ENCODE measurements around the gene RAB22A. TPM values are rescaled to one million over a fixed set of nuclear protein-coding genes. Genes with fewer than 3 reads are reported as not detected.

Gene RAB22A
- total and polyA plus RNA-seq, 7 donors = 8.0 to 21.6 (median 17.6) TPM

- TF ChIP-seq CTCF (IDR thresholded peaks at IDR 0.05) = no peak
- TF ChIP-seq POLR2AphosphoS5 (IDR thresholded peaks at IDR 0.05) = no peak
- no peak for TF ChIP-seq EP300 (IDR thresholded peaks at IDR 0.05)
- TF ChIP-seq POLR2A (IDR thresholded peaks at IDR 0.05) = no peak
- WGBS, 2 donors = 91% methylated on average over 2 of the region's 2 CpGs
- Histone ChIP-seq H3K4me3 (no peak overlapping the region), H3K4me1 (peaks cover 0 to 9% (median 0%) of the 10 kb centered on the region in 4 donors), H3K27ac (no peak overlapping the region), H3K27me3 (no peaks in the 10 kb centered on the region), H3K36me3 (peaks cover 0 to 13% (median 7%) of the 10 kb centered on the region in 4 donors), H3K9me3 (no peaks in the 10 kb centered on the region)
- no peak for DNase-seq
- intact Hi-C loops (cut with DNase I) = no loop called here
Observed at GRCh38 chr20:58340853-58341252, 31.3 kb downstream of the RAB22A start.

DNA sequence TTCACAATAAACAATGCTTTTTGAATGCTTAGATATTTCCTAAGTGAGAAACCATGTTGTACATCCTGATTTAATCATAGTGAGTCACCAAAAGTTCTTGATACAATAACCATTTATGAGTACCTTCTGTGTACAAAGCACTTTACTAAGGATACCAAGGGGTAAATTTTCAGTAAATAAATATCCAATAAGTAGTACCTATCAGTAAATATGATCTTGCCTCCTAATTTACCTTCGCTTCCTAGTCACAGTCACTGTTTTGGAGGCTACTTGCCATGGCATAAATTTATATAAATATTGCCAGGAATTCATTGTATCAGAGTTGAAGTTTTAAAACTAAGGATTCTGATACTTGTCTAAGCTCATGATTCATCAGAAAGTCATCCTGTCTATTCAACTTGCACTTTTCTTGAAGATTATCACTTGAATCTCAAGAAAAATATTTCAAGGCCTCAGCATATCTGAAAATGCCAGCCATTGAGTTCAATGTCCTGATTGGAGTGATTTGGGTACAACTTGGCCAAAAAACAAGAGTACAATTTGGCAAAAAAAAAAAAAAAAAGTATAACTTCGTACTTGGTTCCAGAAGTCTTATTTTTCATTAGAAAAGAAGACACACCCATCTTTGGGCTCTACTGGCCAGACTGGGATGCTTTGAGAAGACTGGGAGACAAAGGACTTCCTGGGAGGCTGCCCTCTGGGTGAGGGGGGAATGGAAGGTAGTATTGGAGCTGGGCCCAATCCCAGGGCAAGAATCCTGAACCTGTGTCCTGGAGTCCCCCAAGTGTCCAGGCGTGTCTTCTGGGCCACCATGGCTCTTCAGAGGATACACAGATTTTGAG lies 32.8 kb downstream of the RAB22A start:
- H3K27ac ChIP-seq = no peak overlapping the region
- peaks cover 0 to 24% (median 13%) of the 10 kb centered on the region in 4 donors for H3K36me3 ChIP-seq
- no peak for TF ChIP-seq CTCF (IDR thresholded peaks at IDR 0.05)
- no peak for TF ChIP-seq EP300 (IDR thresholded peaks at IDR 0.05)
- TF ChIP-seq POLR2AphosphoS5 (IDR thresholded peaks at IDR 0.05) = no peak
- TF ChIP-seq POLR2A (IDR thresholded peaks at IDR 0.05) = no peak
- DNase-seq = no peak
- WGBS, 2 donors = 97 to 98% methylated on average over 3 of the region's 3 CpGs
- H3K4me3 ChIP-seq = no peak overlapping the region
- intact Hi-C loops (cut with DNase I) = no loop called here
- peaks cover 0 to 9% (median 0%) of the 10 kb centered on the region in 4 donors for H3K4me1 ChIP-seq
- no peaks in the 10 kb centered on the region for H3K27me3 ChIP-seq
- H3K9me3 ChIP-seq = no peaks in the 10 kb centered on the region

DNA sequence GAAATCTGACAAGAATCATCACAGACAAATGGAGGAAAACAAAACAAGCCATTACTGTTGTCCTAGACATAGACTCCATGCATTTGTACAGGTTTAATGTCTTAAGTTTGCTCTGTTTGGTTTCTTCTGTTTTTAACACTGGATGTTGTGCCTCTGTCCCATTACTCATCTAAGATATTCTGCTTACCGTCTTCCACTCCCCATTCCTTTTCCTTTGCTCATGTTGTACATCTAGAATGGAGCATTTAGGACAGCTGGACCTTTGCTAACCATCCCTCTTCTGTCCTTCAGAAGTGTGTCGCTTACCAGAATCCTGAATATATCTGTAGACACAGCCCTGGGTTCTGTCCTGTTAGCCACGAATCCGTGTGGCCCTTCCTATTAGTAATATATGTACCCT lies 35.2 kb downstream of the RAB22A start:
- WGBS, 2 donors = 95 to 97% methylated on average over 4 of the region's 4 CpGs
- no peak overlapping the region for H3K27ac ChIP-seq
- intact Hi-C loops (cut with DNase I) = no loop called here

GRCh38 chr20:58349570-58349969 lies 40.1 kb downstream of the RAB22A start:
- 89 to 98% methylated on average over 3 of the region's 3 CpGs for WGBS, 2 donors
- H3K27me3 ChIP-seq = no peaks in the 10 kb centered on the region
- no peaks in the 10 kb centered on the region for H3K9me3 ChIP-seq
- TF ChIP-seq POLR2A (IDR thresholded peaks at IDR 0.05) (no peak), POLR2AphosphoS5 (IDR thresholded peaks at IDR 0.05) (no peak), CTCF (IDR thresholded peaks at IDR 0.05) (no peak), EP300 (IDR thresholded peaks at IDR 0.05) (no peak)
- intact Hi-C loops (cut with DNase I) = no loop called here
- H3K27ac ChIP-seq = no peak overlapping the region
- no peak for DNase-seq
- no peaks in the 10 kb centered on the region for H3K4me1 ChIP-seq
- H3K4me3 ChIP-seq = no peak overlapping the region
- H3K36me3 ChIP-seq = peaks cover 0 to 44% (median 15%) of the 10 kb centered on the region in 4 donors

More for the DNA sequence above, 35.2 kb downstream of the RAB22A start:
- H3K36me3 ChIP-seq = peaks cover 0 to 26% (median 13%) of the 10 kb centered on the region in 4 donors
- no peaks in the 10 kb centered on the region for H3K27me3 ChIP-seq
- TF ChIP-seq POLR2A (IDR thresholded peaks at IDR 0.05) (no peak), EP300 (IDR thresholded peaks at IDR 0.05) (no peak), POLR2AphosphoS5 (IDR thresholded peaks at IDR 0.05) (no peak), CTCF (IDR thresholded peaks at IDR 0.05) (no peak)
- no peak overlapping the region for H3K4me3 ChIP-seq
- peaks cover 0 to 9% (median 0%) of the 10 kb centered on the region in 4 donors for H3K4me1 ChIP-seq
- H3K9me3 ChIP-seq = no peaks in the 10 kb centered on the region
- no peak for DNase-seq

Measured in sigmoid colon (tissue), 7 donors.